Transverse colon (tissue), 4 donors: Measurements from ENCODE around the gene PCCA. TPM values are rescaled to one million over a fixed set of nuclear protein-coding genes. Genes with fewer than 3 reads are reported as not detected.

ENCODE experiments used
- DNase-seq: peaks from one replicate; pipeline ENCODE4 v3.0.0-alpha.2; 2019
- H3K27ac ChIP-seq, 4 donors: fragments of 200-600 bp; sonication (generic); 2 replicates each; pipeline ENCODE4 v1.5.1; 2016 to 2018; ENCODE audit warnings: inconsistent platforms in 4 of 4
- H3K27me3 ChIP-seq: fragments of 200-600 bp; sonication (generic); 2 replicates; pipeline ENCODE4 v1.5.1; 2017; ENCODE audit warnings: inconsistent platforms
- H3K36me3 ChIP-seq, 4 donors: fragments of 200-600 bp; sonication (generic); 2 replicates each; pipeline ENCODE4 v1.5.1; 2017 to 2019; ENCODE audit warnings: inconsistent platforms in 4 of 4
- H3K4me1 ChIP-seq, 4 donors: fragments of 200-600 bp; sonication (generic); 2 replicates each; pipeline ENCODE4 v1.5.1; 2017 to 2020; ENCODE audit warnings: inconsistent platforms in 4 of 4
- H3K4me3 ChIP-seq, 4 donors: fragments of 200-600 bp; sonication (generic); 1 replicate in 1 of 4; 2 replicates in 3 of 4; pipeline versions ENCODE4 v1.5.1 to v1.6.1; 2017 to 2019; ENCODE audit warnings: inconsistent platforms in 4 of 4
- H3K9me3 ChIP-seq, 2 donors: fragments of 200-600 bp; sonication (generic); 2 replicates each; pipeline ENCODE4 v1.5.1; 2017 to 2019; ENCODE audit warnings: inconsistent platforms in 2 of 2
- CTCF ChIP-seq, 5 experiments: fragments of 200-600 bp in 3 of 5; fragments of 450-650 bp in 2 of 5; sonication (generic) in 3 of 5; IDR thresholded peaks; 1 replicate in 2 of 5; 2 replicates in 3 of 5; pipeline ENCODE4 v1.5.1; 2016 to 2017; ENCODE audit warnings: antibody characterized with exemption in 5 of 5, inconsistent platforms in 3 of 5, mild to moderate bottlenecking in 2 of 5, moderate library complexity in 1 of 5
- EP300 ChIP-seq: sonication (generic); formaldehyde crosslinking; IDR thresholded peaks from one replicate; pipeline ENCODE4 v1.6.1; 2017; ENCODE audit warnings: antibody characterized with exemption, low read depth
- POLR2A ChIP-seq: fragments of 450-650 bp; IDR thresholded peaks from one replicate; pipeline ENCODE4 v1.6.1; 2016; ENCODE audit warnings: antibody characterized with exemption, mild to moderate bottlenecking, moderate library complexity
- POLR2AphosphoS5 ChIP-seq, 3 donors: sonication (generic); formaldehyde crosslinking; IDR thresholded peaks; one replicate each; pipeline ENCODE4 v1.6.1; 2016; ENCODE audit warnings: antibody characterized with exemption in 3 of 3
- WGBS, 2 donors: methylation state at CpG; one replicate each; pipeline ENCODE4 v1.1.5; 2018; ENCODE audit warnings: low coverage in 1 of 2; 5-methylcytosine and 5-hydroxymethylcytosine counted together
- in situ Hi-C, 4 donors: fragments of 200-750 bp; cut with MboI; loops; one replicate each; pipeline versions ENCODE4 v1.15.0 to v1.15.1; 2017; ENCODE audit warnings: low sequenced_read_pairs in 3 of 4, low pct_ligation_motif_present in 1 of 4, low pct_unique_long_range_greater_than_20kb in 1 of 4
- intact Hi-C: fragments of 100-400 bp; cut with DNase I; formaldehyde crosslinking; loops from one replicate; pipeline ENCODE4 v1.15.1; 2023; ENCODE audit warnings: low total_unique reads
- total RNA-seq, 4 donors: library from RNA; depleted of rRNA; stranded (reverse); fragments of >200 nt; gene quantifications; one replicate each; pipeline ENCODE4 v1.1.0, GENCODE V29; 2016

The PCCA gene
- total RNA-seq, 4 donors from 2014 or later = 13.1 to 87.8 (median 74.6) TPM

- in situ Hi-C loops = no loop called here
- intact Hi-C loops = no loop called here
Observed at GRCh38 chr13:100302391-100302790, 213.5 kb downstream of the PCCA start.

GRCh38 chr13:100304229-100304628 lies 215.3 kb downstream of the PCCA start:
- in situ Hi-C loops = no loop called here
- Histone ChIP-seq H3K27me3 (no peaks in the 10 kb centered on the region), H3K27ac (no peak overlapping the region), H3K36me3 (peaks cover 0 to 2% (median 0%) of the 10 kb centered on the region in 4 donors), H3K4me1 (no peaks in the 10 kb centered on the region), H3K9me3 (no peaks in the 10 kb centered on the region), H3K4me3 (no peak overlapping the region)
- no peak for DNase-seq
- intact Hi-C loops = no loop called here
- 94 to 100% methylated on average over 1 to 2 of the region's 2 CpGs for WGBS, 2 donors
- TF ChIP-seq CTCF (IDR thresholded peaks at IDR 0.05) (no peak), POLR2AphosphoS5 (IDR thresholded peaks at IDR 0.05) (no peak), POLR2A (no peak), EP300 (no peak)

More at GRCh38 chr13:100302391-100302790, 213.5 kb downstream of the PCCA start:
- Histone ChIP-seq H3K27me3 (no peaks in the 10 kb centered on the region), H3K36me3 (no peaks in the 10 kb centered on the region), H3K4me1 (no peaks in the 10 kb centered on the region), H3K9me3 (no peaks in the 10 kb centered on the region), H3K4me3 (no peak overlapping the region), H3K27ac (no peak overlapping the region)
- WGBS, 2 donors = 79 to 91% methylated on average over 2 of the region's 2 CpGs
- TF ChIP-seq CTCF (IDR thresholded peaks at IDR 0.05) (no peak), POLR2AphosphoS5 (IDR thresholded peaks at IDR 0.05) (no peak), EP300 (no peak), POLR2A (no peak)
- DNase-seq = no peak

- WGBS, 2 donors = 75 to 88% methylated on average over 2 of the region's 2 CpGs
- peaks cover 0 to 7% (median 0%) of the 10 kb centered on the region in 4 donors for H3K36me3 ChIP-seq
Observed at GRCh38 chr13:100305398-100305797, 216.5 kb downstream of the PCCA start.

GRCh38 chr13:100306030-100306429 lies 217.1 kb downstream of the PCCA start:
- no peak overlapping the region for H3K4me3 ChIP-seq
- DNase-seq = no peak
- 92 to 95% methylated on average over 4 of the region's 4 CpGs for WGBS, 2 donors
- no peak overlapping the region for H3K27ac ChIP-seq
- no peaks in the 10 kb centered on the region for H3K4me1 ChIP-seq
- in situ Hi-C loops (no loop called here), intact Hi-C loops (no loop called here)
- TF ChIP-seq POLR2A = no peak
- TF ChIP-seq POLR2AphosphoS5 (IDR thresholded peaks at IDR 0.05) = no peak
- no peak for TF ChIP-seq CTCF (IDR thresholded peaks at IDR 0.05)
- no peak for TF ChIP-seq EP300
- peaks cover 0 to 7% (median 0%) of the 10 kb centered on the region in 4 donors for H3K36me3 ChIP-seq
- no peaks in the 10 kb centered on the region for H3K27me3 ChIP-seq
- no peaks in the 10 kb centered on the region for H3K9me3 ChIP-seq

More at GRCh38 chr13:100305398-100305797, 216.5 kb downstream of the PCCA start:
- Histone ChIP-seq H3K4me1 (no peaks in the 10 kb centered on the region), H3K9me3 (no peaks in the 10 kb centered on the region), H3K27me3 (no peaks in the 10 kb centered on the region), H3K27ac (no peak overlapping the region), H3K4me3 (no peak overlapping the region)
- TF ChIP-seq POLR2A = no peak
- no peak for TF ChIP-seq POLR2AphosphoS5 (IDR thresholded peaks at IDR 0.05)
- TF ChIP-seq CTCF (IDR thresholded peaks at IDR 0.05) = no peak
- no peak for TF ChIP-seq EP300
- no peak for DNase-seq
- in situ Hi-C loops (no loop called here), intact Hi-C loops (no loop called here)
